ENCODE data around the gene HEATR9. TPM values are rescaled to one million over a fixed set of nuclear protein-coding genes. Genes with fewer than 3 reads are reported as not detected.

HEATR9 gene
- total and polyA plus RNA-seq, 2 donors (not counting 3 experiments of a cell fraction or from before 2014, with no cell fraction given) = not detected

DNA sequence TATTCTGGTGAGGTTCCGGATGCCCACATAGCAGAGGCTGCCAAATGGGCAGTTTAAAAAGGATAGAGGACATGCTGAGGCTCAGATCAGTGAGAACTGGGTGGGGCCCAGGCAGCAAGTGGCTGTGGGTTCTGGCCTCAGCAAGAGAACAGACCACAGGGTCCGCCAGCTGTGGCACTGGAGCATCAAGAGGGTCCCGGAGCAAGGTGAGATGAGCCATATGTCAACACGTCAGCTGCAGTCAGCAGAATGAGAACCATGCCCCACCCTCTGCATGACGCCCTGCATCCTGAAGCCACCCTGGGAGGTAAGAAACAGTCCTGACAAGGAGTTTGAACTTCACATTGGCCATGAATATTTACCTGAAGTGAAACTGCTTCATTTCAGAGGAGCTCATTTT lies 31.6 kb upstream of the HEATR9 start:
- Histone ChIP-seq H3K4me1 (ENCODE audit: control insufficient read depth, extremely low read depth, insufficient read depth, low read length) (no peaks in the 10 kb centered on the region), H4K20me1 (replicated peaks; ENCODE audit: control insufficient read depth, extremely low read depth, insufficient read depth, low read length) (no peaks in the 10 kb centered on the region)
- dilution Hi-C loops (cut with MboI; ENCODE audit: extremely low pct_ligation_motif_present, low sequenced_read_pairs) = no loop called here

More for the DNA sequence above, 31.6 kb upstream of the HEATR9 start:
- H3K4me2 ChIP-seq (ENCODE audit: insufficient read depth, low read length) = no peak overlapping the region
- H3K79me2 ChIP-seq (ENCODE audit: control insufficient read depth, insufficient read depth, low read length) = no peaks in the 10 kb centered on the region
- no peak overlapping the region for H3K27ac ChIP-seq (ENCODE audit: insufficient read depth, low read depth, low read length)
- no TSS peak for BruUV-seq (replicated peaks)
- FAIRE-seq (no peak), DNase-seq (ENCODE audit: low read depth, low spot score) (no peak)
- no peak overlapping the region for H3K9ac ChIP-seq (replicated peaks; ENCODE audit: extremely low read depth, insufficient read depth, low read length)
- CTCF ChIA-PET = no interaction called here
- no peaks in the 10 kb centered on the region for H3K9me1 ChIP-seq (replicated peaks; ENCODE audit: control insufficient read depth, extremely low read depth, insufficient read depth, low read length)
- no peaks in the 10 kb centered on the region for H3K36me3 ChIP-seq (ENCODE audit: control insufficient read depth in 2 of 2, extremely low read depth in 1 of 2, insufficient read depth in 2 of 2, low read length in 2 of 2)
- H2AFZ ChIP-seq (ENCODE audit: low read depth, low read length) = no peak overlapping the region
- POLR2A ChIA-PET = no interaction called here
- intact Hi-C loops (cut with micrococcal nuclease) = no loop called here
- peaks cover 0 to 4% of the 10 kb centered on the region in 2 experiments for H3K27me3 ChIP-seq (ENCODE audit: control insufficient read depth in 2 of 2, insufficient read depth in 2 of 2, low read length in 2 of 2)
- no peak overlapping the region for H3K4me3 ChIP-seq (replicated peaks in 1 of 3; ENCODE audit: insufficient read depth in 1 of 3, low read depth in 1 of 3, low read length in 3 of 3)
- no peaks in the 10 kb centered on the region for H3K9me3 ChIP-seq (replicated peaks; ENCODE audit: control insufficient read depth, insufficient read depth, low read length)
- TF ChIP-seq POLR2AphosphoS5 (IDR thresholded peaks at IDR 0.05; ENCODE audit: insufficient read depth, low read depth, low read length) (no peak), EZH2 (IDR thresholded peaks at IDR 0.05; ENCODE audit: borderline replicate concordance, low read depth, low read length, severe bottlenecking) (no peak), JUN (IDR thresholded peaks at IDR 0.05; ENCODE audit: borderline replicate concordance, insufficient read depth, insufficient read length, low read depth) (no peak), MYC (IDR thresholded peaks at IDR 0.05; ENCODE audit: low read depth, low read length) (no peak), GATA2 (IDR thresholded peaks at IDR 0.05; ENCODE audit: insufficient read depth, insufficient read length, low read depth, low read length) (no peak), FOS (IDR thresholded peaks at IDR 0.05; ENCODE audit: borderline replicate concordance, insufficient read depth, low read length) (no peak), POLR2A (IDR thresholded peaks at IDR 0.05; ENCODE audit: low read depth, low read length) (no peak)
- TF ChIP-seq, protein P1, sequence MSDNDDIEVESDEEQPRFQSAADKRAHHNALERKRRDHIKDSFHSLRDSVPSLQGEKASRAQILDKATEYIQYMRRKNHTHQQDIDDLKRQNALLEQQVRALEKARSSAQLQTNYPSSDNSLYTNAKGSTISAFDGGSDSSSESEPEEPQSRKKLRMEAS (IDR thresholded peaks at IDR 0.05; ENCODE audit: insufficient read depth, insufficient read length) = no peak
- TF ChIP-seq, protein P2, sequence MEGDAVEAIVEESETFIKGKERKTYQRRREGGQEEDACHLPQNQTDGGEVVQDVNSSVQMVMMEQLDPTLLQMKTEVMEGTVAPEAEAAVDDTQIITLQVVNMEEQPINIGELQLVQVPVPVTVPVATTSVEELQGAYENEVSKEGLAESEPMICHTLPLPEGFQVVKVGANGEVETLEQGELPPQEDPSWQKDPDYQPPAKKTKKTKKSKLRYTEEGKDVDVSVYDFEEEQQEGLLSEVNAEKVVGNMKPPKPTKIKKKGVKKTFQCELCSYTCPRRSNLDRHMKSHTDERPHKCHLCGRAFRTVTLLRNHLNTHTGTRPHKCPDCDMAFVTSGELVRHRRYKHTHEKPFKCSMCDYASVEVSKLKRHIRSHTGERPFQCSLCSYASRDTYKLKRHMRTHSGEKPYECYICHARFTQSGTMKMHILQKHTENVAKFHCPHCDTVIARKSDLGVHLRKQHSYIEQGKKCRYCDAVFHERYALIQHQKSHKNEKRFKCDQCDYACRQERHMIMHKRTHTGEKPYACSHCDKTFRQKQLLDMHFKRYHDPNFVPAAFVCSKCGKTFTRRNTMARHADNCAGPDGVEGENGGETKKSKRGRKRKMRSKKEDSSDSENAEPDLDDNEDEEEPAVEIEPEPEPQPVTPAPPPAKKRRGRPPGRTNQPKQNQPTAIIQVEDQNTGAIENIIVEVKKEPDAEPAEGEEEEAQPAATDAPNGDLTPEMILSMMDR (IDR thresholded peaks at IDR 0.05; ENCODE audit: extremely low read depth in 1 of 2, insufficient read depth in 1 of 2, low read depth in 1 of 2, low read length in 2 of 2) = no peak

Data from endothelial cell of umbilical vein (primary cell).